Calu3 (cell line): Measurements from ENCODE around the gene CCDC73. TPM values are rescaled to one million over a fixed set of nuclear protein-coding genes. Genes with fewer than 3 reads are reported as not detected.

ENCODE experiments used
- BruUV-seq: library from RNA; stranded (reverse); fragments of 400-500 nt; replicated peaks from 2 replicates; lab custom pipeline; 2021; lab: Mats Ljungman, UMichigan
- CTCF ChIA-PET: fragments of 300-600 bp; sonication (Branson Sonifier 250); formaldehyde crosslinking; loops from one replicate; lab custom pipeline; 2022; ENCODE audit warnings: antibody characterized with exemption; lab: Charles Lee
- DNase-seq: peaks from one replicate; pipeline ENCODE4 v3.0.0; 2022
- H3K27ac Mint-ChIP-seq: one replicate; pipeline ENCODE4 v1.8.0; 2022; ENCODE audit warnings: mixed read lengths; ENCODE audit not compliant: unreplicated experiment
- H3K27me3 Mint-ChIP-seq: one replicate; pipeline ENCODE4 v1.8.0; 2022; ENCODE audit warnings: mixed read lengths; ENCODE audit not compliant: unreplicated experiment
- H3K36me3 Mint-ChIP-seq: one replicate; pipeline ENCODE4 v1.8.0; 2022; ENCODE audit warnings: mild to moderate bottlenecking, moderate library complexity, mixed read lengths; ENCODE audit not compliant: insufficient read depth, unreplicated experiment
- H3K4me1 Mint-ChIP-seq: one replicate; pipeline ENCODE4 v1.8.0; 2022; ENCODE audit warnings: mild to moderate bottlenecking, low read depth, mixed read lengths; ENCODE audit not compliant: unreplicated experiment
- H3K4me3 Mint-ChIP-seq: one replicate; pipeline ENCODE4 v1.8.0; 2022; ENCODE audit warnings: mild to moderate bottlenecking, low read depth, moderate library complexity, mixed read lengths; ENCODE audit not compliant: unreplicated experiment
- H3K9me3 Mint-ChIP-seq: one replicate; pipeline ENCODE4 v1.8.0; 2022; ENCODE audit warnings: low read depth, mixed read lengths; ENCODE audit not compliant: unreplicated experiment
- CTCF ChIP-seq: fragments of 200-600 bp; IDR thresholded peaks from one replicate; pipeline ENCODE4 v1.8.0; 2022; ENCODE audit warnings: antibody characterized with exemption; ENCODE audit not compliant: unreplicated experiment
- intact Hi-C: fragments of 100-400 bp; cut with micrococcal nuclease; formaldehyde crosslinking; loops from one replicate; pipeline ENCODE4 v1.10.0; 2022; ENCODE audit not compliant: unreplicated experiment
- total RNA-seq: library from RNA; stranded (reverse); gene quantifications from 2 replicates; pipeline ENCODE4 v1.2.3, GENCODE V29; 2022

The CCDC73 gene
- total RNA-seq, 1 experiment from 2014 or later = not detected

GRCh38 chr11:32820497-32820896, 26.0 kb upstream of the CCDC73 start:
- TF ChIP-seq CTCF = no peak

GRCh38 chr11:32819187-32819586, 24.7 kb upstream of the CCDC73 start:
- CTCF ChIA-PET = no interaction called here
- Mint-ChIP-seq H3K9me3 (no peaks in the 10 kb centered on the region), H3K27ac (no peak overlapping the region), H3K4me1 (peaks cover 37% of the 10 kb centered on the region), H3K4me3 (no peak overlapping the region), H3K27me3 (no peaks in the 10 kb centered on the region), H3K36me3 (peaks cover 6% of the 10 kb centered on the region)
- intact Hi-C loops = no loop called here
- no peak for TF ChIP-seq CTCF
- no TSS peak for BruUV-seq
- no peak for DNase-seq

More at GRCh38 chr11:32820497-32820896, 26.0 kb upstream of the CCDC73 start:
- H3K36me3 Mint-ChIP-seq = peaks cover 6% of the 10 kb centered on the region
- no peaks in the 10 kb centered on the region for H3K9me3 Mint-ChIP-seq
- intact Hi-C loops = loop anchor here (5.0 kb wide), 1 partner anchor 72 kb away; the partner anchor contains the start of gene QSER1
- DNase-seq = no peak
- H3K4me3 Mint-ChIP-seq = no peak overlapping the region
- CTCF ChIA-PET = no interaction called here
- no peaks in the 10 kb centered on the region for H3K27me3 Mint-ChIP-seq
- no TSS peak for BruUV-seq
- peaks cover 37% of the 10 kb centered on the region for H3K4me1 Mint-ChIP-seq
- peak overlapping the region; percentile 74 for H3K27ac Mint-ChIP-seq

- no TSS peak for BruUV-seq
- TF ChIP-seq CTCF = no peak
- Mint-ChIP-seq H3K4me1 (peaks cover 36% of the 10 kb centered on the region), H3K27ac (peak overlapping the region; percentile 81), H3K4me3 (peak overlapping the region; percentile 2), H3K27me3 (no peaks in the 10 kb centered on the region), H3K36me3 (peaks cover 6% of the 10 kb centered on the region), H3K9me3 (no peaks in the 10 kb centered on the region)
- CTCF ChIA-PET = interaction anchor here (1.0 kb wide), 1 partner anchor 10 kb away, joined by 4 read pairs; no protein-coding TSS in a partner anchor
- intact Hi-C loops = no loop called here
- no peak for DNase-seq
Observed at GRCh38 chr11:32817852-32818183, 23.4 kb upstream of the CCDC73 start.

- H3K27me3 Mint-ChIP-seq = no peaks in the 10 kb centered on the region
- H3K36me3 Mint-ChIP-seq = peaks cover 6% of the 10 kb centered on the region
- H3K4me3 Mint-ChIP-seq = peak overlapping the region; percentile 2
- H3K4me1 Mint-ChIP-seq = peaks cover 31% of the 10 kb centered on the region
- no TSS peak for BruUV-seq
- intact Hi-C loops = no loop called here
- no peak for DNase-seq
- peak overlapping the region; percentile 81 for H3K27ac Mint-ChIP-seq
- CTCF ChIA-PET = interaction anchor here (1.0 to 1.3 kb wide), 2 partner anchors 10 to 11 kb away, joined by 3 to 4 read pairs; no protein-coding TSS in a partner anchor
- TF ChIP-seq CTCF = no peak
- H3K9me3 Mint-ChIP-seq = no peaks in the 10 kb centered on the region
Observed at GRCh38 chr11:32817181-32817851, 22.9 kb upstream of the CCDC73 start.
